ENCODE results near the gene LRRC75B.

DNA sequence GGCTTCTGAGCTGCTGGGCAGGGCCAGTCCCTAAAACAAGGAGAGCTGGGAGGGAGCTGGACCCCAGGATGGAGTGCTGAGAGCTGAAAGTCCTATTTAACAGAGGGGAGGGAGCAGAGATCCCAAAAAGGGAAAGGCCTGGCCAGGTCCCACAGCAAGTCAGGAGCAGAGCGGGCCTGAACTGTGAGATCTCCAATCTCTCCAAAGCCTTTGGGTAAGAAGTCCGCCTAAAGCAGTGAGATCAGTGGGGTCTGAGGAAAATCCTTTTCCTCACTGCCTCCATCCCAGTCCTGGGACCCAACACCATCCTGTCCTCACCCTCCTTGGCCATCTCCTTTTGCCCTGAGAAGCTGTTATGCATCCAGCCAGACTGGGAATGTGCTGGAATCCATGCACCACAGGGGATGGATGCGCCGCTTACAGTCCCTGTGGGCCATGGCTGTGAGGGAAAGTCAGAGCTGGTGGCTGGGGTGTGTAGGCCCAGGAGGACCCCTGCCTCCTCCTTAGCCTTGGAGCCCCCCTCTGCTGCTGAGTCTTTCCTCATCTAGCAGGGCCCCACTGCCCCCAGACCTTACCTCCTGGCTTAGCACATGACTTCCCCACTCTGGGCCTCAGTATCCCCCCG, 8.6 kb downstream of the LRRC75B start:
- TF ChIP-seq TAF1 (IDR thresholded peaks at IDR 0.05; ENCODE audit: low read depth, low read length), result no peak
- TF ChIP-seq POLR2AphosphoS5 (IDR thresholded peaks at IDR 0.05; ENCODE audit: low read depth, low read length), result no peak
- no peak for TF ChIP-seq POLR2A (IDR thresholded peaks at IDR 0.05; ENCODE audit: low read depth, low read length)
- TF ChIP-seq PAX5 (IDR thresholded peaks at IDR 0.05; ENCODE audit: insufficient read depth, low read length, severe bottlenecking), result no peak
- no peak for TF ChIP-seq SPI1 (IDR thresholded peaks at IDR 0.05; ENCODE audit: low read depth, low read length)

Data from GM12891 (cell line).